ENCODE data around the gene POFUT2. TPM values are rescaled to one million over a fixed set of nuclear protein-coding genes. Genes with fewer than 3 reads are reported as not detected.
A peak's percentile ranks its signal among the peaks of the same experiment; 100 is the strongest.

POFUT2 gene
- total RNA-seq, 4 donors from 2014 or later, result 6.2 to 49.7 (median 24.6) TPM

- intact Hi-C loops (cut with DNase I; ENCODE audit: low total_unique reads), result no loop called here
- peaks cover 10 to 18% of the 10 kb centered on the region in 2 donors for H3K4me1 ChIP-seq
Measured at GRCh38 chr21:45313682-45314081, 26.0 kb upstream of the POFUT2 start.

GRCh38 chr21:45313015-45313414 lies 25.3 kb upstream of the POFUT2 start:
- no peaks in the 10 kb centered on the region for H3K36me3 ChIP-seq
- TF ChIP-seq POLR2A (IDR thresholded peaks at IDR 0.05) (no peak), CTCF (IDR thresholded peaks at IDR 0.05) (no peak)
- H3K4me3 ChIP-seq, result no peak overlapping the region
- no peaks in the 10 kb centered on the region for H3K27me3 ChIP-seq
- peaks cover 10 to 20% of the 10 kb centered on the region in 2 donors for H3K4me1 ChIP-seq
- no peak overlapping the region for H3K27ac ChIP-seq
- no peaks in the 10 kb centered on the region for H3K9me3 ChIP-seq
- DNase-seq, result no peak
- intact Hi-C loops (cut with DNase I; ENCODE audit: low total_unique reads), result no loop called here

More at GRCh38 chr21:45313682-45314081, 26.0 kb upstream of the POFUT2 start:
- H3K4me3 ChIP-seq, result no peak overlapping the region
- H3K36me3 ChIP-seq, result no peaks in the 10 kb centered on the region
- H3K27me3 ChIP-seq, result no peaks in the 10 kb centered on the region
- TF ChIP-seq POLR2A (IDR thresholded peaks at IDR 0.05) (no peak), CTCF (IDR thresholded peaks at IDR 0.05) (no peak)
- H3K27ac ChIP-seq, result no peak overlapping the region
- no peaks in the 10 kb centered on the region for H3K9me3 ChIP-seq
- DNase-seq, result no peak

GRCh38 chr21:45312296-45312695 lies 24.6 kb upstream of the POFUT2 start:
- intact Hi-C loops (cut with DNase I; ENCODE audit: low total_unique reads), result no loop called here
- Histone ChIP-seq H3K27me3 (no peaks in the 10 kb centered on the region), H3K9me3 (no peaks in the 10 kb centered on the region), H3K4me1 (peaks cover 10 to 20% of the 10 kb centered on the region in 2 donors), H3K4me3 (no peak overlapping the region), H3K27ac (no peak overlapping the region), H3K36me3 (no peaks in the 10 kb centered on the region)
- no peak for TF ChIP-seq POLR2A (IDR thresholded peaks at IDR 0.05)
- no peak for TF ChIP-seq CTCF (IDR thresholded peaks at IDR 0.05)
- no peak for DNase-seq

- TF ChIP-seq POLR2A (IDR thresholded peaks at IDR 0.05) (no peak), CTCF (IDR thresholded peaks at IDR 0.05) (no peak)
- Histone ChIP-seq H3K27me3 (no peaks in the 10 kb centered on the region), H3K27ac (no peak overlapping the region), H3K4me1 (peaks cover 10 to 26% of the 10 kb centered on the region in 2 donors), H3K9me3 (no peaks in the 10 kb centered on the region), H3K36me3 (no peaks in the 10 kb centered on the region), H3K4me3 (no peak overlapping the region)
- DNase-seq, result no peak
- intact Hi-C loops (cut with DNase I; ENCODE audit: low total_unique reads), result no loop called here
Measured at GRCh38 chr21:45310459-45310858, 22.8 kb upstream of the POFUT2 start.

GRCh38 chr21:45309987-45310381 lies 22.3 kb upstream of the POFUT2 start:
- intact Hi-C loops (cut with DNase I; ENCODE audit: low total_unique reads), result no loop called here
- H3K27ac ChIP-seq, result peak overlapping the region; percentile 62 to 74

More at GRCh38 chr21:45309987-45310381, 22.3 kb upstream of the POFUT2 start:
- DNase-seq, result no peak
- Histone ChIP-seq H3K4me1 (peaks cover 10 to 26% of the 10 kb centered on the region in 2 donors), H3K9me3 (no peaks in the 10 kb centered on the region), H3K36me3 (no peaks in the 10 kb centered on the region), H3K27me3 (no peaks in the 10 kb centered on the region), H3K4me3 (no peak overlapping the region)
- TF ChIP-seq CTCF (IDR thresholded peaks at IDR 0.05) (no peak), POLR2A (IDR thresholded peaks at IDR 0.05) (no peak)
